Body of pancreas (tissue), 4 donors: ENCODE measurements around the gene PTPRA.

ENCODE experiments used
- POLR2A ChIP-seq, 3 donors: fragments of 450-650 bp; IDR thresholded peaks; one replicate each; pipeline ENCODE4 v1.6.1; 2016; ENCODE audit warnings: antibody characterized with exemption in 3 of 3, mild to moderate bottlenecking in 2 of 3
- TF ChIP-seq, protein P1 (sequence below), 7 experiments: fragments of 450-650 bp in 4 of 7; fragments of 200-600 bp in 3 of 7; sonication (generic) in 3 of 7; IDR thresholded peaks; one replicate each; pipeline ENCODE4 v1.5.1; 2016 to 2019; ENCODE audit warnings: antibody characterized with exemption in 7 of 7

DNA sequence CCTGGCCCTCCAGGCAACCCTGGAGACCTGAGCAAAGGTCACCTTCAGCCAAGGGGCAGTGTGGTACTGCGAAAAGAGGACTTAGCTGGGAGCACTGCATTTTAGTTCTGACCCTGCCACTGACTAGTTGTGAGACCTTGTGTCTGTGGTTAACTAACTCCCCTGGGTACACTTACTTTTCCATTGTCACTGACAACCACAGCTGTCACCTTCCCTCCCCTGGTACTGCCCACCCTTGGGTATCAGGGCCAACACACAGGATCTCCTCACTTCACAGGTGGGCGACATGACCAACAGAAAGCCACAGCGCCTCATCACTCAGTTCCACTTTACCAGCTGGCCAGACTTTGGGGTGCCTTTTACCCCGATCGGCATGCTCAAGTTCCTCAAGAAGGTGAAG is 148.5 kb downstream of the PTPRA start:
- TF ChIP-seq, protein P1, sequence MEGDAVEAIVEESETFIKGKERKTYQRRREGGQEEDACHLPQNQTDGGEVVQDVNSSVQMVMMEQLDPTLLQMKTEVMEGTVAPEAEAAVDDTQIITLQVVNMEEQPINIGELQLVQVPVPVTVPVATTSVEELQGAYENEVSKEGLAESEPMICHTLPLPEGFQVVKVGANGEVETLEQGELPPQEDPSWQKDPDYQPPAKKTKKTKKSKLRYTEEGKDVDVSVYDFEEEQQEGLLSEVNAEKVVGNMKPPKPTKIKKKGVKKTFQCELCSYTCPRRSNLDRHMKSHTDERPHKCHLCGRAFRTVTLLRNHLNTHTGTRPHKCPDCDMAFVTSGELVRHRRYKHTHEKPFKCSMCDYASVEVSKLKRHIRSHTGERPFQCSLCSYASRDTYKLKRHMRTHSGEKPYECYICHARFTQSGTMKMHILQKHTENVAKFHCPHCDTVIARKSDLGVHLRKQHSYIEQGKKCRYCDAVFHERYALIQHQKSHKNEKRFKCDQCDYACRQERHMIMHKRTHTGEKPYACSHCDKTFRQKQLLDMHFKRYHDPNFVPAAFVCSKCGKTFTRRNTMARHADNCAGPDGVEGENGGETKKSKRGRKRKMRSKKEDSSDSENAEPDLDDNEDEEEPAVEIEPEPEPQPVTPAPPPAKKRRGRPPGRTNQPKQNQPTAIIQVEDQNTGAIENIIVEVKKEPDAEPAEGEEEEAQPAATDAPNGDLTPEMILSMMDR (IDR thresholded peaks at IDR 0.05), result no peak
- TF ChIP-seq POLR2A (IDR thresholded peaks at IDR 0.05), result no peak
